Smooth muscle cell (in vitro differentiated cells): ENCODE data around the gene SAMD4B. TPM values are rescaled to one million over a fixed set of nuclear protein-coding genes. Genes with fewer than 3 reads are reported as not detected.

Experiments used
- DNase-seq: peaks from one replicate; lab custom pipeline; 2025; ENCODE audit not compliant: unreplicated experiment; lab: John Stamatoyannopoulos, UW
- H2AFZ ChIP-seq: fragments of 200-600 bp; sonication (generic); 2 replicates; pipeline ENCODE4 v1.6.0; 2016; ENCODE audit warnings: antibody characterized with exemption, low read depth, mild to moderate bottlenecking
- H3F3A ChIP-seq: fragments of 200-600 bp; sonication (generic); 2 replicates; pipeline ENCODE4 v1.6.0; 2017; ENCODE audit warnings: antibody characterized with exemption, low read depth
- H3K27ac ChIP-seq: fragments of 200-600 bp; sonication (generic); 2 replicates; pipeline ENCODE4 v1.5.1; 2016; ENCODE audit warnings: low read depth, mild to moderate bottlenecking
- H3K27me3 ChIP-seq: fragments of 200-600 bp; sonication (generic); 2 replicates; pipeline ENCODE4 v1.6.1; 2016; ENCODE audit warnings: low read depth, mild to moderate bottlenecking
- H3K36me3 ChIP-seq: fragments of 200-600 bp; sonication (generic); 2 replicates; pipeline ENCODE4 v1.5.1; 2016; ENCODE audit warnings: low read depth
- H3K4me1 ChIP-seq: fragments of 200-600 bp; sonication (generic); 2 replicates; pipeline ENCODE4 v1.5.1; 2016; ENCODE audit warnings: low read depth
- H3K4me2 ChIP-seq: fragments of 200-600 bp; sonication (generic); 2 replicates; pipeline ENCODE4 v1.6.0; 2016; ENCODE audit warnings: mild to moderate bottlenecking
- H3K4me3 ChIP-seq: fragments of 200-600 bp; sonication (generic); 2 replicates; pipeline ENCODE4 v1.5.1; 2016; ENCODE audit warnings: mild to moderate bottlenecking
- H3K79me2 ChIP-seq: fragments of 200-600 bp; sonication (generic); 2 replicates; pipeline ENCODE4 v1.6.0; 2016; ENCODE audit warnings: low read depth, mild to moderate bottlenecking
- H3K9ac ChIP-seq: fragments of 200-600 bp; sonication (generic); 2 replicates; pipeline ENCODE4 v1.6.0; 2016; ENCODE audit warnings: low read depth
- H3K9me3 ChIP-seq: fragments of 200-600 bp; sonication (generic); replicated peaks from 2 replicates; pipeline ENCODE4 v1.5.1; 2016; ENCODE audit warnings: low read depth
- H4K20me1 ChIP-seq: fragments of 200-600 bp; sonication (generic); 2 replicates; pipeline ENCODE4 v1.6.0; 2016; ENCODE audit warnings: low read depth
- WGBS: methylation state at CpG from one replicate; pipeline ENCODE4 v1.1.7; 2016; ENCODE audit warnings: low lambda C conversion rate; 5-methylcytosine and 5-hydroxymethylcytosine counted together
- polyA plus RNA-seq: library from polyadenylated mRNA; unstranded; fragments of >200 nt; fragmentation: Nextera tagmentation; extraction: Ambion mirVana; gene quantifications from 2 replicates; pipeline ENCODE4 v1.2.1, GENCODE V29; 2016
- total RNA-seq: library from RNA; depleted of rRNA; stranded (reverse); fragments of >200 nt; gene quantifications from 2 replicates; pipeline ENCODE4 v1.2.3, GENCODE V29; 2014
- TF ChIP-seq, protein P1 (sequence below): fragments of 200-600 bp; sonication (generic); IDR thresholded peaks from 2 replicates; pipeline ENCODE4 v1.5.1; 2017; ENCODE audit warnings: borderline replicate concordance, mild to moderate bottlenecking, antibody characterized with exemption; ENCODE audit not compliant: insufficient read depth, poor library complexity, severe bottlenecking

The SAMD4B gene
- total and polyA plus RNA-seq, 2 experiments from 2014 or later, result 58.3 to 61.8 TPM

DNA sequence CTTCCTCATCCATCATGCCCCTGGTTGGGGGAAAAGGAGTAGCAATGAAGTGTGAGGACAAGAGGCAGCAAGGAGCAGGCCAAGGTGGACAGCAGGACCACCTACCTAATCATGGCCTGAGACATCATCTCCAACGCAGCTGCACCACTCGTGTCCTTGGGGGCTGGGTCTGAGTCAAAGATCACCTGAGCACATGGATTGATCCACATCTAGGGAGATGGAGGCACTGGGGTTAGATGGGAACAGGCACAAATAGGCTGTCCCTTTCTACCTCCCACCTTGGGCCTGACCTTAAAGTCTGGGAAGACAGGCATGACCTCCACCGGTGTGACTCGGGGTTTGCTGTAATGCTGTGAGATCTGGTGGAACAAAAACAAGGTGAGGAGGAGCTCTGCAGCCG lies 46.4 kb downstream of the SAMD4B start:
- peaks cover 3% of the 10 kb centered on the region for H3K36me3 ChIP-seq
- H3K4me2 ChIP-seq, result no peak overlapping the region
- 96% methylated on average over 5 of the region's 5 CpGs for WGBS
- no peak overlapping the region for H3K4me3 ChIP-seq
- peaks cover 13% of the 10 kb centered on the region for H3K4me1 ChIP-seq
- H3K27ac ChIP-seq, result no peak overlapping the region
- H3K27me3 ChIP-seq, result no peaks in the 10 kb centered on the region
- no peaks in the 10 kb centered on the region for H4K20me1 ChIP-seq
- H3F3A ChIP-seq, result peaks cover 13% of the 10 kb centered on the region
- no peak for DNase-seq
- peaks cover 30% of the 10 kb centered on the region for H3K79me2 ChIP-seq
- no peaks in the 10 kb centered on the region for H3K9me3 ChIP-seq
- no peak overlapping the region for H2AFZ ChIP-seq
- TF ChIP-seq, protein P1, sequence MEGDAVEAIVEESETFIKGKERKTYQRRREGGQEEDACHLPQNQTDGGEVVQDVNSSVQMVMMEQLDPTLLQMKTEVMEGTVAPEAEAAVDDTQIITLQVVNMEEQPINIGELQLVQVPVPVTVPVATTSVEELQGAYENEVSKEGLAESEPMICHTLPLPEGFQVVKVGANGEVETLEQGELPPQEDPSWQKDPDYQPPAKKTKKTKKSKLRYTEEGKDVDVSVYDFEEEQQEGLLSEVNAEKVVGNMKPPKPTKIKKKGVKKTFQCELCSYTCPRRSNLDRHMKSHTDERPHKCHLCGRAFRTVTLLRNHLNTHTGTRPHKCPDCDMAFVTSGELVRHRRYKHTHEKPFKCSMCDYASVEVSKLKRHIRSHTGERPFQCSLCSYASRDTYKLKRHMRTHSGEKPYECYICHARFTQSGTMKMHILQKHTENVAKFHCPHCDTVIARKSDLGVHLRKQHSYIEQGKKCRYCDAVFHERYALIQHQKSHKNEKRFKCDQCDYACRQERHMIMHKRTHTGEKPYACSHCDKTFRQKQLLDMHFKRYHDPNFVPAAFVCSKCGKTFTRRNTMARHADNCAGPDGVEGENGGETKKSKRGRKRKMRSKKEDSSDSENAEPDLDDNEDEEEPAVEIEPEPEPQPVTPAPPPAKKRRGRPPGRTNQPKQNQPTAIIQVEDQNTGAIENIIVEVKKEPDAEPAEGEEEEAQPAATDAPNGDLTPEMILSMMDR, result no peak
- H3K9ac ChIP-seq, result no peak overlapping the region

DNA sequence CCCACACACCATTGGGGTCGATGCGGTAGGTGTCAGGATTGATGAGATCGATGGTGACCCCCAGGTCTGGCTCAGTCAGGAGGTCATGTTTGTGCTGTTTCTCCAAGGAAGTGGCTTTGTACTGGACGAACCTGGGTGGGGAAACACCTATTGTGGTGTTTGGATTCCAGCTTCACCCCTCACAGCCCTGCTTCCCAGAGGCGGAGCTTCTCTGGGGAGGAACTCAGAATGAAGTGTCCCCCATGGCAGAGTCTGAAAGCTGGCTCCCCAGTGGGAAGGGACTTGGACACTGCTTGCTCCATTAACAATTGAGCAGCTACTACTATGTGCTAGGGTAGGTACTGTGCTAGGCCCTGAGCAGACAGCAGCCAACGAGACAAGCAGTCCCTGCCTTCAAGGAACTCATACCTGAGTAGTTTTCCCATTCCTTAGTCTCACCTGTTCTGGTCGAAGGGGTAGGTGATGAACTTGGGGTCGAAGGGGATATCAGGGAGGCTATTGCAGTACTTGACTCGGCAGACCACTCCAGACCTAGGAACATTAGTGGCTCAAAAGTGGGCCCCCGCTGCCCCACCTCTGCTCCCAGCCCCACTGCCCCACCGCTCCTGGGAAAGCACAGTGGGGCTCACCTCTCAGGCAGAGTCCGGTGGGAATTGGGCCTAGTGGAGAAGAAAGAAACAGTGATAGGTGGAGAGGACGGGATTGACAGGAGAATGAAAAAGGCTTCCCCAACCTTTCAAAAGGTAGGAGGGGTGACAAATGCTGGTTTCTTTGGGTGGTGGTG lies 47.6 kb downstream of the SAMD4B start:
- DNase-seq, result no peak
- H3K9ac ChIP-seq, result peak overlapping the region; percentile 95
- H3K4me3 ChIP-seq, result peak overlapping the region; percentile 80
- peaks cover 13% of the 10 kb centered on the region for H3K4me1 ChIP-seq
- H3K27ac ChIP-seq, result peak overlapping the region; percentile 93
- peaks cover 3% of the 10 kb centered on the region for H3K36me3 ChIP-seq
- H3K4me2 ChIP-seq, result peak overlapping the region; percentile 85
- no peaks in the 10 kb centered on the region for H4K20me1 ChIP-seq
- H3K9me3 ChIP-seq, result no peaks in the 10 kb centered on the region
- 82% methylated on average over 12 of the region's 13 CpGs for WGBS
- H2AFZ ChIP-seq, result no peak overlapping the region
- no peaks in the 10 kb centered on the region for H3K27me3 ChIP-seq
- peaks cover 35% of the 10 kb centered on the region for H3K79me2 ChIP-seq
- peaks cover 13% of the 10 kb centered on the region for H3F3A ChIP-seq
- TF ChIP-seq, protein P1, result no peak

GRCh38 chr19:39390451-39390750 lies 48.2 kb downstream of the SAMD4B start:
- H3K27ac ChIP-seq, result peak overlapping the region; percentile 93
- H3K4me1 ChIP-seq, result peaks cover 13% of the 10 kb centered on the region
- peak overlapping the region; percentile 85 for H3K4me2 ChIP-seq
- TF ChIP-seq, protein P1, result no peak
- peaks cover 35% of the 10 kb centered on the region for H3K79me2 ChIP-seq
- H3K9me3 ChIP-seq, result no peaks in the 10 kb centered on the region
- H3K27me3 ChIP-seq, result no peaks in the 10 kb centered on the region
- H3K9ac ChIP-seq, result peak overlapping the region; percentile 95
- peaks cover 3% of the 10 kb centered on the region for H3K36me3 ChIP-seq
- DNase-seq, result no peak
- H3K4me3 ChIP-seq, result peak overlapping the region; percentile 80
- H3F3A ChIP-seq, result peaks cover 13% of the 10 kb centered on the region
- no peaks in the 10 kb centered on the region for H4K20me1 ChIP-seq
- H2AFZ ChIP-seq, result no peak overlapping the region
- 2% methylated on average over 10 of the region's 10 CpGs for WGBS

DNA sequence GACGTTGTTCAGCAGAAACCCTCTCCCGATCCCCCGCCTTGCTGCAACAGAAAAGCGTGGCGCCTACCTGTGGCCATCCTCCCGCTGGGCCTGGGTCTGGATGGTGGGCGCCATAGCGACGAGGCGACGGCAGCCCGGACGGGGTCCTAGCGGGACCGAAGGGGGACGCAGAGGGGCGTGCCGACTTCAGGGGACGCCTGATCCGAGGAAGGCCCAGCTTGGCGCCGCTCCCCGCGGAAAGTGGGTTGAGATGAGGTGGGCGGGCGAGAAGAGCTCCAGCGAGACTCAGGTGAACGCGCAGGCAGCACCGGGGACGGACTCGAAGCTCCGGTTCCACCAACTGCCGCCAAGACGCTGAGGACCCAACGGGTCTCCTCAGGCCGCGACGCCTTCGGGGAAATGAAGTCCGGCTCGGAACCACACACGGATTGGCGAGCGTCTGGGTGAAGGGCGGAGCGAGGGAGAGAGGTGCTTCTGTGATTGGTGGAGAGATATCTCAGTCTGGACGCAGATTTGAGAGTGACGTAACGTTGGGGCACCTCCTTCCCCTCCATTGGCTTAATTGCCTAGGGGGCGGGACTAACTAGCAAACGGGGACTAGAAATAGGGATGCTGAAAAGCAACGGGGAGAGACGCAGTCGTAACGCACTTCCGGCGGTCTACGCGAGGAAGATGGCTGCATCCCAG lies 48.7 kb downstream of the SAMD4B start, which contains the start of the genes MED29 and PAF1:
TSS of gene MED29 (plus strand) at position 628 of the 687 bp plus-strand sequence. CDS start at position 673, 45 bp downstream.
TSS of gene PAF1 (minus strand) at position 356 of the 687 bp plus-strand sequence. CDS start at position 114, 242 bp downstream.
- WGBS, result under 1% methylated on average over 59 of the region's 60 CpGs

More for the DNA sequence above, 48.7 kb downstream of the SAMD4B start, which contains the start of the genes MED29 and PAF1:
- H3K79me2 ChIP-seq, result peaks cover 35% of the 10 kb centered on the region
- DNase-seq, result peak; percentile 74
- peaks cover 13% of the 10 kb centered on the region for H3K4me1 ChIP-seq
- H2AFZ ChIP-seq, result no peak within 1 kb of the TSS
- H3K36me3 ChIP-seq, result peaks cover 3% of the 10 kb centered on the region
- no peaks in the 10 kb centered on the region for H4K20me1 ChIP-seq
- peaks cover 13% of the 10 kb centered on the region for H3F3A ChIP-seq
- H3K4me2 ChIP-seq, result peak within 1 kb of the TSS; percentile 92
- no peaks in the 10 kb centered on the region for H3K9me3 ChIP-seq
- H3K27ac ChIP-seq, result peak within 1 kb of the TSS; percentile 93
- peak within 1 kb of the TSS; percentile 95 for H3K9ac ChIP-seq
- peak within 1 kb of the TSS; percentile 80 for H3K4me3 ChIP-seq
- TF ChIP-seq, protein P1, result no peak
- no peaks in the 10 kb centered on the region for H3K27me3 ChIP-seq
